ENCODE data around the gene RNF180.

- TF ChIP-seq CTCF (IDR thresholded peaks at IDR 0.05; ENCODE audit: low read depth, low read length), result no peak
- no peak for TF ChIP-seq MYC (IDR thresholded peaks at IDR 0.05; ENCODE audit: low read depth, low read length)
Observed at GRCh38 chr5:64147379-64147778, 18.3 kb upstream of the RNF180 start.

Data from NB4 (cell line).